IMR-90 (cell line): ENCODE measurements around the gene CDC40. TPM values are rescaled to one million over a fixed set of nuclear protein-coding genes. Genes with fewer than 3 reads are reported as not detected.

Experiments used
- ATAC-seq: fragments of 200-7000 bp; cut with Tn5 transposase; 2 replicates; pipeline ENCODE4 v1.9.1; 2020; ENCODE audit warnings: low read depth, mild to moderate bottlenecking, moderate library complexity
- BruUV-seq: library from RNA; stranded (reverse); fragments of 400-500 nt; replicated peaks from 2 replicates; lab custom pipeline; 2021; lab: Mats Ljungman, UMichigan
- CTCF ChIA-PET: fragments of 300-600 bp; formaldehyde crosslinking; extraction: SDS; loops from one replicate; lab custom pipeline; 2021; ENCODE audit warnings: antibody characterized with exemption; lab: Yijun Ruan, JAX
- POLR2A ChIA-PET: fragments of 300-600 bp; sonication (Branson Sonifier 250); formaldehyde crosslinking; loops from one replicate; lab custom pipeline; 2022; ENCODE audit warnings: antibody characterized with exemption; ENCODE audit not compliant: unreplicated experiment; lab: Charles Lee
- DNase-seq: peaks from one replicate; pipeline ENCODE4 v3.0.0; 2013
- H2AFZ ChIP-seq: replicated peaks from 2 replicates; pipeline ENCODE3; 2013; ENCODE audit warnings: low read length, mild to moderate bottlenecking; ENCODE audit not compliant: poor library complexity
- H2AK5ac ChIP-seq: 2 replicates; pipeline ENCODE4 v1.6.1; 2013; ENCODE audit warnings: low read depth, low read length, inconsistent platforms
- H2AK9ac ChIP-seq: replicated peaks from 2 replicates; pipeline ENCODE3; 2013; ENCODE audit warnings: mild to moderate bottlenecking, low read depth, low read length, moderate library complexity; ENCODE audit not compliant: poor library complexity
- H2BK120ac ChIP-seq: 2 replicates; pipeline ENCODE4 v1.6.1; 2013; ENCODE audit warnings: low read depth, low read length, inconsistent platforms
- H2BK15ac ChIP-seq: 3 replicates; pipeline ENCODE4 v1.6.1; 2013; ENCODE audit warnings: low read depth, low read length, inconsistent platforms
- H2BK20ac ChIP-seq: 2 replicates; pipeline ENCODE4 v1.6.1; 2013; ENCODE audit warnings: low read depth, mild to moderate bottlenecking, inconsistent platforms, low read length, moderate library complexity
- H2BK5ac ChIP-seq: 2 replicates; pipeline ENCODE4 v1.6.1; 2013; ENCODE audit warnings: mild to moderate bottlenecking, low read depth, low read length, inconsistent platforms; ENCODE audit not compliant: poor library complexity, severe bottlenecking
- H3K14ac ChIP-seq: replicated peaks from 2 replicates; pipeline ENCODE4 v1.6.1; 2013; ENCODE audit warnings: low read depth, low read length, inconsistent platforms
- H3K18ac ChIP-seq: 2 replicates; pipeline ENCODE4 v1.6.1; 2013; ENCODE audit warnings: low read depth, low read length, control low read depth
- H3K23ac ChIP-seq: 2 replicates; pipeline ENCODE4 v1.6.1; 2013; ENCODE audit warnings: low read depth, low read length, inconsistent platforms
- H3K27ac ChIP-seq: 2 replicates; pipeline ENCODE4 v1.5.1; 2013; ENCODE audit warnings: mild to moderate bottlenecking, control low read depth, low read length; ENCODE audit not compliant: insufficient read depth
- H3K27me3 ChIP-seq: 2 replicates; pipeline ENCODE4 v1.6.1; 2013; ENCODE audit warnings: low read length; ENCODE audit not compliant: control insufficient read depth, insufficient read depth
- H3K36me3 ChIP-seq: 2 replicates; pipeline ENCODE4 v1.6.1; 2013; ENCODE audit warnings: low read length, mixed read lengths; ENCODE audit not compliant: control insufficient read depth, insufficient read depth
- H3K4ac ChIP-seq: 2 replicates; pipeline ENCODE4 v1.6.1; 2013; ENCODE audit warnings: low read depth, low read length, inconsistent platforms
- H3K4me1 ChIP-seq: 2 replicates; pipeline ENCODE4 v1.6.1; 2013; ENCODE audit warnings: low read length, mixed read lengths; ENCODE audit not compliant: control insufficient read depth, insufficient read depth
- H3K4me2 ChIP-seq: 2 replicates; pipeline ENCODE4 v1.6.1; 2013; ENCODE audit warnings: low read depth, mild to moderate bottlenecking, control low read depth, low read length, moderate library complexity
- H3K4me3 ChIP-seq: 2 replicates; pipeline ENCODE4 v1.5.1; 2013; ENCODE audit warnings: low read depth, mild to moderate bottlenecking, control low read depth, low read length, moderate library complexity; ENCODE audit not compliant: insufficient read depth
- H3K56ac ChIP-seq: 2 replicates; pipeline ENCODE4 v1.6.1; 2013; ENCODE audit warnings: low read length, inconsistent platforms; ENCODE audit not compliant: insufficient read depth; ENCODE audit errors: extremely low read depth
- H3K79me1 ChIP-seq, 2 experiments: 2 replicates each; pipeline ENCODE4 v1.6.1; 2013; ENCODE audit warnings: low read length in 2 of 2, inconsistent platforms in 1 of 2, low read depth in 1 of 2
- H3K9ac ChIP-seq: 2 replicates; pipeline ENCODE4 v1.6.1; 2013; ENCODE audit warnings: low read depth, low read length, control low read depth
- H3K9me1 ChIP-seq: 2 replicates; pipeline ENCODE4 v1.6.1; 2013; ENCODE audit warnings: low read length, inconsistent platforms; ENCODE audit not compliant: insufficient read depth
- H3K9me3 ChIP-seq: 2 replicates; pipeline ENCODE4 v1.6.1; 2013; ENCODE audit warnings: low read length; ENCODE audit not compliant: control insufficient read depth, insufficient read depth
- H4K20me1 ChIP-seq: 2 replicates; pipeline ENCODE4 v1.6.1; 2013; ENCODE audit warnings: low read length, inconsistent platforms; ENCODE audit not compliant: insufficient read depth
- H4K5ac ChIP-seq: 2 replicates; pipeline ENCODE4 v1.6.1; 2013; ENCODE audit warnings: mild to moderate bottlenecking, low read depth, low read length, control low read depth
- H4K8ac ChIP-seq, 2 experiments: 2 replicates each; pipeline ENCODE4 v1.6.1; 2013; ENCODE audit warnings: low read depth in 2 of 2, low read length in 2 of 2, control low read depth in 1 of 2, inconsistent platforms in 1 of 2
- H4K91ac ChIP-seq: 2 replicates; pipeline ENCODE4 v1.6.1; 2013; ENCODE audit warnings: low read depth, low read length, inconsistent platforms; ENCODE audit not compliant: insufficient read depth
- CEBPB ChIP-seq: IDR thresholded peaks from 2 replicates; pipeline ENCODE4 v1.6.1; 2012; ENCODE audit warnings: low read depth, low read length, improper control_type of control experiment
- MAFK ChIP-seq: IDR thresholded peaks from 2 replicates; pipeline ENCODE4 v1.6.1; 2012; ENCODE audit warnings: low read depth, low read length, improper control_type of control experiment
- MXI1 ChIP-seq: IDR thresholded peaks from 2 replicates; pipeline ENCODE4 v1.6.1; 2012; ENCODE audit warnings: low read depth, mild to moderate bottlenecking, low read length, moderate library complexity, borderline replicate concordance
- NFE2L2 ChIP-seq: fragments of 150-350 bp; IDR thresholded peaks from 2 replicates; pipeline ENCODE4 v1.6.1; 2016; ENCODE audit warnings: low read depth, mild to moderate bottlenecking, low read length
- POLR2A ChIP-seq: IDR thresholded peaks from 2 replicates; pipeline ENCODE4 v1.6.1; 2012; ENCODE audit warnings: mild to moderate bottlenecking, low read depth, low read length
- SMC3 ChIP-seq: fragments of 150-350 bp; IDR thresholded peaks from 2 replicates; pipeline ENCODE4 v1.6.1; 2016; ENCODE audit warnings: low read depth, mild to moderate bottlenecking, antibody characterized with exemption, low read length, moderate library complexity
- WGBS, 2 experiments: methylation state at CpG; one replicate each; pipeline versions ENCODE4 v1.1.5 to v1.1.7; 2013; ENCODE audit warnings: missing lambda C conversion rate in 2 of 2; ENCODE audit not compliant: insufficient read length in 1 of 2; ENCODE audit errors: extremely low coverage in 2 of 2; 5-methylcytosine and 5-hydroxymethylcytosine counted together
- dilution Hi-C: fragments of 300-500 bp; cut with HindIII; formaldehyde crosslinking; loops from one replicate; pipeline ENCODE4 v1.14.3; 2018; ENCODE audit warnings: low sequenced_read_pairs; ENCODE audit not compliant: unreplicated experiment
- in situ Hi-C: fragments of 300-500 bp; cut with MboI; formaldehyde crosslinking; loops from 3 replicates; pipeline ENCODE4 v1.14.3; 2019; ENCODE audit warnings: low sequenced_read_pairs, inconsistent platforms, mixed read lengths
- intact Hi-C: fragments of 100-400 bp; cut with micrococcal nuclease; formaldehyde crosslinking; loops from 2 replicates; pipeline ENCODE4 v1.10.0; 2022
- polyA plus RNA-seq, 3 experiments: library from polyadenylated mRNA; depleted of rRNA; stranded (reverse); fragments of >200 nt; gene quantifications; 2 replicates each; pipeline ENCODE4 v1.2.3, GENCODE V29; 2012; ENCODE audit warnings: low replicate concordance in 1 of 3
- total RNA-seq: library from RNA; depleted of rRNA; stranded (reverse); fragments of >200 nt; gene quantifications from 2 replicates; pipeline ENCODE4 v1.2.3, GENCODE V29; 2012

CDC40 gene
- total and polyA plus RNA-seq, 2 of the 4 experiments (the other 2 are of a cell fraction), result 7.0 to 16.8 TPM

GRCh38 chr6:110201151-110201884, 21.1 kb downstream of the CDC40 start:
- Histone ChIP-seq H3K18ac (no peak overlapping the region), H4K20me1 (no peaks in the 10 kb centered on the region; the same call in 1 of the 2 replicates), H2AK5ac (no peak overlapping the region), H3K27ac (no peak overlapping the region), H2AFZ (no peak overlapping the region), H3K9ac (no peak overlapping the region), H4K91ac (no peak overlapping the region), H3K4ac (no peak overlapping the region), H3K4me2 (no peak overlapping the region), H4K5ac (no peak overlapping the region), H3K9me1 (no peaks in the 10 kb centered on the region), H2BK20ac (no peak overlapping the region), H3K27me3 (no peaks in the 10 kb centered on the region), H4K8ac (no peak overlapping the region), H3K4me3 (no peak overlapping the region), H2BK120ac (no peak overlapping the region), H3K4me1 (no peaks in the 10 kb centered on the region), H3K14ac (no peak overlapping the region), H3K23ac (no peak overlapping the region), H3K79me1 (peaks cover 10 to 19% of the 10 kb centered on the region in 2 experiments; a peak in 3 of 4 replicates), H2BK5ac (no peak overlapping the region), H2AK9ac (no peak overlapping the region), H3K9me3 (no peaks in the 10 kb centered on the region), H3K36me3 (no peaks in the 10 kb centered on the region), H2BK15ac (no peak overlapping the region), H3K56ac (no peak overlapping the region; the same call in 1 of the 2 replicates)
- WGBS, 2 experiments, result 100% methylated on average over 1 of the region's 3 CpGs; no CpG with 5 or more reads in 1 of the 2 experiments
- intact Hi-C loops, result no loop called here
- in situ Hi-C loops, result no loop called here
- dilution Hi-C loops, result no loop called here
- DNase-seq (no peak), ATAC-seq (no peak)
- BruUV-seq, result no TSS peak
- no peak for TF ChIP-seq POLR2A
- TF ChIP-seq MAFK, result no peak
- no peak for TF ChIP-seq CEBPB
- no peak for TF ChIP-seq SMC3
- TF ChIP-seq MXI1, result no peak
- TF ChIP-seq NFE2L2, result no peak
- POLR2A ChIA-PET, result no interaction called here
- CTCF ChIA-PET, result interaction anchor here (0.6 kb wide), 1 partner anchor 117 kb away, joined by 3 read pairs; no protein-coding TSS in a partner anchor
